ENCODE data around the gene SH3RF3. TPM values are rescaled to one million over a fixed set of nuclear protein-coding genes. Genes with fewer than 3 reads are reported as not detected.

Gene SH3RF3
- total and polyA plus RNA-seq, 10 of the 15 experiments (the other 5 are each of a cell fraction or from before 2014, with no cell fraction given) = 0.08 to 8.8 (median 2.3) TPM

GRCh38 chr2:109321570-109321969, 192.6 kb downstream of the SH3RF3 start:
- Histone ChIP-seq H3K36me3 (ENCODE audit: control insufficient read depth in 2 of 2, insufficient read depth in 2 of 2, low read length in 1 of 2) (no peaks in the 10 kb centered on the region), H2AFZ (ENCODE audit: control insufficient read depth, low read depth, low read length) (no peak overlapping the region), H3K9ac (ENCODE audit: control insufficient read depth, insufficient read depth, low read length) (no peak overlapping the region), H3K9me3 (replicated peaks; ENCODE audit: control insufficient read depth, insufficient read depth, low read length) (no peaks in the 10 kb centered on the region), H3K4me2 (ENCODE audit: control insufficient read depth, insufficient read depth) (no peak overlapping the region), H3K4me3 (no peak overlapping the region), H3K27ac (ENCODE audit: control insufficient read depth, insufficient read depth) (no peak overlapping the region), H3K79me2 (ENCODE audit: control insufficient read depth, insufficient read depth, low read length) (no peaks in the 10 kb centered on the region), H3K27me3 (replicated peaks in 1 of 2; ENCODE audit: control insufficient read depth in 2 of 2, insufficient read depth in 2 of 2, low read length in 1 of 2) (no peaks in the 10 kb centered on the region), H4K20me1 (ENCODE audit: control insufficient read depth, insufficient read depth) (no peaks in the 10 kb centered on the region), H3K4me1 (ENCODE audit: control insufficient read depth, insufficient read depth, low read length) (no peaks in the 10 kb centered on the region)
- in situ Hi-C loops (cut with MboI) = no loop called here
- RAD21 ChIA-PET (ENCODE audit: unreplicated experiment) = no interaction called here
- POLR2A ChIA-PET = no interaction called here
- no peak for DNase-seq (ENCODE audit: low read depth, low spot score)
- SMC1A ChIA-PET (ENCODE audit: uncharacterized antibody, unreplicated experiment) = interaction anchor here (0.6 to 3.4 kb wide), 2 partner anchors 10 to 158 kb away, joined by 3 to 17 read pairs; no protein-coding TSS in a partner anchor
- intact Hi-C loops (cut with micrococcal nuclease; ENCODE audit: unreplicated experiment) = no loop called here
- ATAC-seq = no peak
- FAIRE-seq = no peak
- WGBS (ENCODE audit: insufficient coverage, insufficient replicate concordance, low lambda C conversion rate, missing lambda C conversion rate) = 40% methylated on average over 3 of the region's 3 CpGs
- no TSS peak for BruUV-seq (replicated peaks)
- TF ChIP-seq SRF (IDR thresholded peaks at IDR 0.05; ENCODE audit: low read depth in 2 of 2, low read length in 2 of 2) = no peak
- TF ChIP-seq, protein P1, sequence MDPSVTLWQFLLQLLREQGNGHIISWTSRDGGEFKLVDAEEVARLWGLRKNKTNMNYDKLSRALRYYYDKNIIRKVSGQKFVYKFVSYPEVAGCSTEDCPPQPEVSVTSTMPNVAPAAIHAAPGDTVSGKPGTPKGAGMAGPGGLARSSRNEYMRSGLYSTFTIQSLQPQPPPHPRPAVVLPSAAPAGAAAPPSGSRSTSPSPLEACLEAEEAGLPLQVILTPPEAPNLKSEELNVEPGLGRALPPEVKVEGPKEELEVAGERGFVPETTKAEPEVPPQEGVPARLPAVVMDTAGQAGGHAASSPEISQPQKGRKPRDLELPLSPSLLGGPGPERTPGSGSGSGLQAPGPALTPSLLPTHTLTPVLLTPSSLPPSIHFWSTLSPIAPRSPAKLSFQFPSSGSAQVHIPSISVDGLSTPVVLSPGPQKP (IDR thresholded peaks at IDR 0.05; ENCODE audit: low read depth, low read length) = no peak
- TF ChIP-seq MEF2A (IDR thresholded peaks at IDR 0.05; ENCODE audit: insufficient read depth, low read depth, low read length) = no peak
- no peak for TF ChIP-seq PAX5 (IDR thresholded peaks at IDR 0.05; ENCODE audit: borderline replicate concordance, low read depth, low read length)
- TF ChIP-seq NRF1 (conservative IDR thresholded peaks at IDR 0.05; ENCODE audit: low read depth, low read length) = no peak
- TF ChIP-seq IKZF1 (conservative IDR thresholded peaks at IDR 0.05) = no peak
- TF ChIP-seq FOXM1 (IDR thresholded peaks at IDR 0.05; ENCODE audit: low read depth, low read length) = no peak
- TF ChIP-seq, protein P2, sequence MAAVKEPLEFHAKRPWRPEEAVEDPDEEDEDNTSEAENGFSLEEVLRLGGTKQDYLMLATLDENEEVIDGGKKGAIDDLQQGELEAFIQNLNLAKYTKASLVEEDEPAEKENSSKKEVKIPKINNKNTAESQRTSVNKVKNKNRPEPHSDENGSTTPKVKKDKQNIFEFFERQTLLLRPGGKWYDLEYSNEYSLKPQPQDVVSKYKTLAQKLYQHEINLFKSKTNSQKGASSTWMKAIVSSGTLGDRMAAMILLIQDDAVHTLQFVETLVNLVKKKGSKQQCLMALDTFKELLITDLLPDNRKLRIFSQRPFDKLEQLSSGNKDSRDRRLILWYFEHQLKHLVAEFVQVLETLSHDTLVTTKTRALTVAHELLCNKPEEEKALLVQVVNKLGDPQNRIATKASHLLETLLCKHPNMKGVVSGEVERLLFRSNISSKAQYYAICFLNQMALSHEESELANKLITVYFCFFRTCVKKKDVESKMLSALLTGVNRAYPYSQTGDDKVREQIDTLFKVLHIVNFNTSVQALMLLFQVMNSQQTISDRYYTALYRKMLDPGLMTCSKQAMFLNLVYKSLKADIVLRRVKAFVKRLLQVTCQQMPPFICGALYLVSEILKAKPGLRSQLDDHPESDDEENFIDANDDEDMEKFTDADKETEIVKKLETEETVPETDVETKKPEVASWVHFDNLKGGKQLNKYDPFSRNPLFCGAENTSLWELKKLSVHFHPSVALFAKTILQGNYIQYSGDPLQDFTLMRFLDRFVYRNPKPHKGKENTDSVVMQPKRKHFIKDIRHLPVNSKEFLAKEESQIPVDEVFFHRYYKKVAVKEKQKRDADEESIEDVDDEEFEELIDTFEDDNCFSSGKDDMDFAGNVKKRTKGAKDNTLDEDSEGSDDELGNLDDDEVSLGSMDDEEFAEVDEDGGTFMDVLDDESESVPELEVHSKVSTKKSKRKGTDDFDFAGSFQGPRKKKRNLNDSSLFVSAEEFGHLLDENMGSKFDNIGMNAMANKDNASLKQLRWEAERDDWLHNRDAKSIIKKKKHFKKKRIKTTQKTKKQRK (IDR thresholded peaks at IDR 0.05; ENCODE audit: low read depth, low read length) = no peak
- CTCF ChIA-PET = no interaction called here

All from GM12878 (cell line).